ENCODE data around the gene BMX. TPM values are rescaled to one million over a fixed set of nuclear protein-coding genes. Genes with fewer than 3 reads are reported as not detected.

The BMX gene
- 0.73 TPM in 1 of 2 replicates, not detected in the other for total RNA-seq

GRCh38 chrX:15500497-15500966 is at the start of gene BMX:
TSS of gene BMX (plus strand) at chrX:15500807. CDS start at chrX:15508354, 7,547 bp downstream.

GRCh38 chrX:15493118-15493962 is 7.3 kb upstream of the BMX start, which contains the start of gene PIR:
TSS of gene PIR (minus strand) at chrX:15493333. CDS start at chrX:15491257, 2,076 bp downstream.

GRCh38 chrX:15600745-15601144 is 100.1 kb downstream of the BMX start, which contains the start of gene ACE2:
TSS of gene ACE2 (minus strand) at chrX:15600960. CDS start at chrX:15600911, 49 bp downstream.

Other genes with a start within 250 kb of the BMX start
- gene ASB9, start 230.7 kb upstream of the BMX start, total RNA-seq, result 1.2 and 2.5 TPM in 2 replicates
- gene ASB11, start 185.2 kb upstream of the BMX start, total RNA-seq, result not detected in 2 replicates
- 3.1 and 7.1 TPM in 2 replicates for gene PIGA, start 165.3 kb upstream of the BMX start, total RNA-seq
- 2.0 and 4.6 TPM in 2 replicates for gene VEGFD, start 116.4 kb upstream of the BMX start, total RNA-seq
- 11.9 and 12.4 TPM in 2 replicates for gene PIR, start 7.5 kb upstream of the BMX start, total RNA-seq
- gene ACE2, start 100.2 kb downstream of the BMX start, total RNA-seq, result not detected in 2 replicates
- gene CLTRN, start 164.0 kb downstream of the BMX start, total RNA-seq, result 0.29 and 0.50 TPM in 2 replicates
- 7.9 and 15.0 TPM in 2 replicates for gene CA5B, start 237.5 kb downstream of the BMX start, total RNA-seq

All from smooth muscle cell of trachea (primary cell).